HepG2 (cell line): ENCODE data around the gene CERS5. TPM values are rescaled to one million over a fixed set of nuclear protein-coding genes. Genes with fewer than 3 reads are reported as not detected.

ENCODE experiments used
- CENPT ChIP-seq: sonication (generic); formaldehyde crosslinking; IDR thresholded peaks from 2 replicates; pipeline ENCODE4 v1.8.0; 2022; ENCODE audit warnings: low read depth, mild to moderate bottlenecking, moderate library complexity, missing genetic modification reagents
- HOXA9 ChIP-seq: sonication (generic); formaldehyde crosslinking; IDR thresholded peaks from 2 replicates; pipeline ENCODE4 v1.8.1; 2022; ENCODE audit warnings: missing genetic modification reagents, mild to moderate bottlenecking, moderate library complexity, borderline replicate concordance
- MTF2 ChIP-seq: sonication (generic); formaldehyde crosslinking; IDR thresholded peaks from 2 replicates; pipeline ENCODE4 v1.5.0; 2020; ENCODE audit warnings: missing genetic modification reagents, borderline replicate concordance
- NONO ChIP-seq, 2 experiments: fragments of 450-650 bp in 1 of 2; sonication (generic) in 1 of 2; formaldehyde crosslinking in 1 of 2; IDR thresholded peaks in 1 of 2; conservative IDR thresholded peaks in 1 of 2; 2 replicates each; pipeline versions ENCODE4 v1.6.1 to v1.8.0; 2017 to 2022; ENCODE audit warnings: mild to moderate bottlenecking in 1 of 2, missing genetic modification reagents in 1 of 2, moderate library complexity in 1 of 2
- POLR2AphosphoS2 ChIP-seq: IDR thresholded peaks from 2 replicates; pipeline ENCODE4 v1.6.1; 2011; ENCODE audit warnings: low read depth, low read length, improper control_type of control experiment
- RFX3 ChIP-seq: IDR thresholded peaks from 2 replicates; pipeline ENCODE4 v1.6.1; 2016; ENCODE audit warnings: missing biosample characterization, missing genetic modification reagents
- RXRA ChIP-seq: sonication (generic); formaldehyde crosslinking; IDR thresholded peaks from 2 replicates; pipeline ENCODE4 v1.5.1; 2020; ENCODE audit warnings: missing genetic modification reagents
- SPEN ChIP-seq: sonication (generic); formaldehyde crosslinking; IDR thresholded peaks from 2 replicates; pipeline ENCODE4 v1.5.1; 2020; ENCODE audit warnings: low read depth, mild to moderate bottlenecking, missing genetic modification reagents
- ZBTB1 ChIP-seq: sonication (generic); formaldehyde crosslinking; IDR thresholded peaks from 2 replicates; pipeline ENCODE4 v1.4.0; 2020; ENCODE audit warnings: missing genetic modification reagents, borderline replicate concordance
- ZMYM3 ChIP-seq: sonication (generic); formaldehyde crosslinking; IDR thresholded peaks from 2 replicates; pipeline ENCODE4 v1.5.1; 2020; ENCODE audit warnings: mild to moderate bottlenecking, missing genetic modification reagents
- ZNF136 ChIP-seq: sonication (generic); formaldehyde crosslinking; IDR thresholded peaks from 2 replicates; pipeline ENCODE4 v1.8.1; 2022; ENCODE audit warnings: low read depth, mild to moderate bottlenecking, moderate library complexity, missing genetic modification reagents
- ZNF180 ChIP-seq: sonication (generic); formaldehyde crosslinking; IDR thresholded peaks from 2 replicates; pipeline ENCODE4 v1.4.0; 2020; ENCODE audit warnings: low read depth, missing genetic modification reagents, borderline replicate concordance
- ZNF468 ChIP-seq: sonication (generic); formaldehyde crosslinking; IDR thresholded peaks from 2 replicates; pipeline ENCODE4 v1.8.0; 2022; ENCODE audit warnings: mild to moderate bottlenecking, moderate library complexity, missing genetic modification reagents
- ZNF678 ChIP-seq: sonication (generic); formaldehyde crosslinking; IDR thresholded peaks from 2 replicates; pipeline ENCODE4 v1.4.0; 2020; ENCODE audit warnings: mild to moderate bottlenecking, missing genetic modification reagents
- ZNF841 ChIP-seq: sonication (generic); formaldehyde crosslinking; IDR thresholded peaks from 2 replicates; pipeline ENCODE4 v1.8.1; 2023; ENCODE audit warnings: missing genetic modification reagents, borderline replicate concordance
- polyA plus RNA-seq, 8 experiments: library from polyadenylated mRNA; depleted of rRNA in 3 of 8; stranded (reverse) in 7 of 8; unstranded in 1 of 8; fragments of >200 nt; fragmentation: Illumina TruSeq in 4 of 8; extraction: Trizol in 4 of 8; gene quantifications; 2 replicates each; pipeline versions ENCODE4 v1.2.1 to v1.2.3, GENCODE V29; 2011 to 2016; ENCODE audit warnings: low read depth in 4 of 8, missing spikeins in 1 of 8, mixed read lengths in 1 of 8; ENCODE audit not compliant: insufficient read depth in 1 of 8
- total RNA-seq, 5 experiments: library from RNA; depleted of rRNA; stranded (reverse); fragments of >200 nt; fragmentation: Illumina TruSeq; extraction: Trizol; gene quantifications; 2 replicates each; pipeline ENCODE4 v1.2.3, GENCODE V29; 2016; ENCODE audit warnings: low read depth in 1 of 5
- TF ChIP-seq, protein P1 (sequence below): sonication (generic); formaldehyde crosslinking; IDR thresholded peaks from 2 replicates; pipeline ENCODE4 v1.4.0; 2020; ENCODE audit warnings: missing genetic modification reagents
- TF ChIP-seq, protein P2 (sequence below): sonication (generic); formaldehyde crosslinking; IDR thresholded peaks from 2 replicates; pipeline ENCODE4 v1.5.0; 2020; ENCODE audit warnings: mild to moderate bottlenecking, missing genetic modification reagents
- TF ChIP-seq, protein P3 (sequence below): sonication (generic); formaldehyde crosslinking; IDR thresholded peaks from 2 replicates; pipeline ENCODE4 v1.4.0; 2020; ENCODE audit warnings: low read depth, missing genetic modification reagents
- TF ChIP-seq, protein P4 (sequence below): sonication (generic); formaldehyde crosslinking; IDR thresholded peaks from 2 replicates; pipeline ENCODE4 v1.4.0; 2020; ENCODE audit warnings: missing genetic modification reagents

The CERS5 gene
- total and polyA plus RNA-seq, 2 of the 13 experiments (the other 11 are each of a cell fraction or from before 2014, with no cell fraction given) = 22.3 to 48.8 TPM

DNA sequence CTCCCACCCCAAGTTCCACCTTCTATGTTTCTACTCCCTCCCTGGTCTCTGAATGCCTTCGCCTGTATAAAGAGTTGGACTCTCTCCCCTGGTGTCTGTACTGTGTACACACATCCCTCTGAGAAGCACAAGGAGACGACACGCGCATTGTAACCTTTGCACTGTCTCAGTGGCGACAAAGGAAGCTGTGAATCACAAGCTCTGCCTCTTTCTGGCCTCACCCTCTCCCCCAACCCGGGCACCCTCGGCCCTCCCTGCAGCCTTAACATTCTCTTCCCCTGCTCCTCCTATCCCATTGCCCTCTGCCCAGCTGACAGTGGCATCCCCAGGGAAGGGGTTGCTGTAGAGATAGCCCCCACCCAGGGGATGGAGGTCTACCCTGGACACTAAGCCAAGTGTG, 84.5 kb downstream of the CERS5 start (continued):
- TF ChIP-seq, protein P1, sequence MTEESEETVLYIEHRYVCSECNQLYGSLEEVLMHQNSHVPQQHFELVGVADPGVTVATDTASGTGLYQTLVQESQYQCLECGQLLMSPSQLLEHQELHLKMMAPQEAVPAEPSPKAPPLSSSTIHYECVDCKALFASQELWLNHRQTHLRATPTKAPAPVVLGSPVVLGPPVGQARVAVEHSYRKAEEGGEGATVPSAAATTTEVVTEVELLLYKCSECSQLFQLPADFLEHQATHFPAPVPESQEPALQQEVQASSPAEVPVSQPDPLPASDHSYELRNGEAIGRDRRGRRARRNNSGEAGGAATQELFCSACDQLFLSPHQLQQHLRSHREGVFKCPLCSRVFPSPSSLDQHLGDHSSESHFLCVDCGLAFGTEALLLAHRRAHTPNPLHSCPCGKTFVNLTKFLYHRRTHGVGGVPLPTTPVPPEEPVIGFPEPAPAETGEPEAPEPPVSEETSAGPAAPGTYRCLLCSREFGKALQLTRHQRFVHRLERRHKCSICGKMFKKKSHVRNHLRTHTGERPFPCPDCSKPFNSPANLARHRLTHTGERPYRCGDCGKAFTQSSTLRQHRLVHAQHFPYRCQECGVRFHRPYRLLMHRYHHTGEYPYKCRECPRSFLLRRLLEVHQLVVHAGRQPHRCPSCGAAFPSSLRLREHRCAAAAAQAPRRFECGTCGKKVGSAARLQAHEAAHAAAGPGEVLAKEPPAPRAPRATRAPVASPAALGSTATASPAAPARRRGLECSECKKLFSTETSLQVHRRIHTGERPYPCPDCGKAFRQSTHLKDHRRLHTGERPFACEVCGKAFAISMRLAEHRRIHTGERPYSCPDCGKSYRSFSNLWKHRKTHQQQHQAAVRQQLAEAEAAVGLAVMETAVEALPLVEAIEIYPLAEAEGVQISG (CRISPR knock-in tag) = peak; percentile 93
- no peak for TF ChIP-seq NONO (IDR thresholded peaks at IDR 0.05)
- TF ChIP-seq NONO (CRISPR knock-in tag; conservative IDR thresholded peaks at IDR 0.05) = no peak; the same call in 1 of the 2 replicates
- no peak for TF ChIP-seq SPEN (CRISPR knock-in tag)
- no peak for TF ChIP-seq MTF2 (CRISPR knock-in tag)
- TF ChIP-seq CENPT (CRISPR knock-in tag) = no peak
- TF ChIP-seq ZNF678 (CRISPR knock-in tag) = no peak
- no peak for TF ChIP-seq ZNF468 (CRISPR knock-in tag)
- no peak for TF ChIP-seq POLR2AphosphoS2
- TF ChIP-seq RFX3 (CRISPR knock-in tag) = no peak
- TF ChIP-seq, protein P2, sequence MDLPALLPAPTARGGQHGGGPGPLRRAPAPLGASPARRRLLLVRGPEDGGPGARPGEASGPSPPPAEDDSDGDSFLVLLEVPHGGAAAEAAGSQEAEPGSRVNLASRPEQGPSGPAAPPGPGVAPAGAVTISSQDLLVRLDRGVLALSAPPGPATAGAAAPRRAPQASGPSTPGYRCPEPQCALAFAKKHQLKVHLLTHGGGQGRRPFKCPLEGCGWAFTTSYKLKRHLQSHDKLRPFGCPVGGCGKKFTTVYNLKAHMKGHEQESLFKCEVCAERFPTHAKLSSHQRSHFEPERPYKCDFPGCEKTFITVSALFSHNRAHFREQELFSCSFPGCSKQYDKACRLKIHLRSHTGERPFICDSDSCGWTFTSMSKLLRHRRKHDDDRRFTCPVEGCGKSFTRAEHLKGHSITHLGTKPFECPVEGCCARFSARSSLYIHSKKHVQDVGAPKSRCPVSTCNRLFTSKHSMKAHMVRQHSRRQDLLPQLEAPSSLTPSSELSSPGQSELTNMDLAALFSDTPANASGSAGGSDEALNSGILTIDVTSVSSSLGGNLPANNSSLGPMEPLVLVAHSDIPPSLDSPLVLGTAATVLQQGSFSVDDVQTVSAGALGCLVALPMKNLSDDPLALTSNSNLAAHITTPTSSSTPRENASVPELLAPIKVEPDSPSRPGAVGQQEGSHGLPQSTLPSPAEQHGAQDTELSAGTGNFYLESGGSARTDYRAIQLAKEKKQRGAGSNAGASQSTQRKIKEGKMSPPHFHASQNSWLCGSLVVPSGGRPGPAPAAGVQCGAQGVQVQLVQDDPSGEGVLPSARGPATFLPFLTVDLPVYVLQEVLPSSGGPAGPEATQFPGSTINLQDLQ (CRISPR knock-in tag) = no peak
- TF ChIP-seq, protein P3, sequence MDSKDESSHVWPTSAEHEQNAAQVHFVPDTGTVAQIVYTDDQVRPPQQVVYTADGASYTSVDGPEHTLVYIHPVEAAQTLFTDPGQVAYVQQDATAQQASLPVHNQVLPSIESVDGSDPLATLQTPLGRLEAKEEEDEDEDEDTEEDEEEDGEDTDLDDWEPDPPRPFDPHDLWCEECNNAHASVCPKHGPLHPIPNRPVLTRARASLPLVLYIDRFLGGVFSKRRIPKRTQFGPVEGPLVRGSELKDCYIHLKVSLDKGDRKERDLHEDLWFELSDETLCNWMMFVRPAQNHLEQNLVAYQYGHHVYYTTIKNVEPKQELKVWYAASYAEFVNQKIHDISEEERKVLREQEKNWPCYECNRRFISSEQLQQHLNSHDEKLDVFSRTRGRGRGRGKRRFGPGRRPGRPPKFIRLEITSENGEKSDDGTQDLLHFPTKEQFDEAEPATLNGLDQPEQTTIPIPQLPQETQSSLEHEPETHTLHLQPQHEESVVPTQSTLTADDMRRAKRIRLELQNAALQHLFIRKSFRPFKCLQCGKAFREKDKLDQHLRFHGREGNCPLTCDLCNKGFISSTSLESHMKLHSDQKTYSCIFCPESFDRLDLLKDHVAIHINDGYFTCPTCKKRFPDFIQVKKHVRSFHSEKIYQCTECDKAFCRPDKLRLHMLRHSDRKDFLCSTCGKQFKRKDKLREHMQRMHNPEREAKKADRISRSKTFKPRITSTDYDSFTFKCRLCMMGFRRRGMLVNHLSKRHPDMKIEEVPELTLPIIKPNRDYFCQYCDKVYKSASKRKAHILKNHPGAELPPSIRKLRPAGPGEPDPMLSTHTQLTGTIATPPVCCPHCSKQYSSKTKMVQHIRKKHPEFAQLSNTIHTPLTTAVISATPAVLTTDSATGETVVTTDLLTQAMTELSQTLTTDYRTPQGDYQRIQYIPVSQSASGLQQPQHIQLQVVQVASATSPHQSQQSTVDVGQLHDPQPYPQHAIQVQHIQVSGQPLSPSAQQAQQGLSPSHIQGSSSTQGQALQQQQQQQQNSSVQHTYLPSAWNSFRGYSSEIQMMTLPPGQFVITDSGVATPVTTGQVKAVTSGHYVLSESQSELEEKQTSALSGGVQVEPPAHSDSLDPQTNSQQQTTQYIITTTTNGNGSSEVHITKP (CRISPR knock-in tag) = no peak
- TF ChIP-seq HOXA9 (CRISPR knock-in tag) = no peak
- TF ChIP-seq, protein P4, sequence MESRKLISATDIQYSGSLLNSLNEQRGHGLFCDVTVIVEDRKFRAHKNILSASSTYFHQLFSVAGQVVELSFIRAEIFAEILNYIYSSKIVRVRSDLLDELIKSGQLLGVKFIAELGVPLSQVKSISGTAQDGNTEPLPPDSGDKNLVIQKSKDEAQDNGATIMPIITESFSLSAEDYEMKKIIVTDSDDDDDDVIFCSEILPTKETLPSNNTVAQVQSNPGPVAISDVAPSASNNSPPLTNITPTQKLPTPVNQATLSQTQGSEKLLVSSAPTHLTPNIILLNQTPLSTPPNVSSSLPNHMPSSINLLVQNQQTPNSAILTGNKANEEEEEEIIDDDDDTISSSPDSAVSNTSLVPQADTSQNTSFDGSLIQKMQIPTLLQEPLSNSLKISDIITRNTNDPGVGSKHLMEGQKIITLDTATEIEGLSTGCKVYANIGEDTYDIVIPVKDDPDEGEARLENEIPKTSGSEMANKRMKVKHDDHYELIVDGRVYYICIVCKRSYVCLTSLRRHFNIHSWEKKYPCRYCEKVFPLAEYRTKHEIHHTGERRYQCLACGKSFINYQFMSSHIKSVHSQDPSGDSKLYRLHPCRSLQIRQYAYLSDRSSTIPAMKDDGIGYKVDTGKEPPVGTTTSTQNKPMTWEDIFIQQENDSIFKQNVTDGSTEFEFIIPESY (CRISPR knock-in tag) = no peak
- TF ChIP-seq ZNF180 (CRISPR knock-in tag) = no peak
- peak; percentile 28; the same call in 1 of the 2 replicates for TF ChIP-seq RXRA (CRISPR knock-in tag)
- TF ChIP-seq ZBTB1 (CRISPR knock-in tag) = no peak
- no peak for TF ChIP-seq ZNF136 (CRISPR knock-in tag)
- TF ChIP-seq ZMYM3 = no peak
- no peak for TF ChIP-seq ZNF841 (CRISPR knock-in tag)
